Stimulated activated CD4-positive, alpha-beta T cell treated with anti-CD3 and anti-CD28 coated beads, Interleukin-1b, Interleukin-23, amount 100 ng/mL, for 48 hours (primary cell): Measurements from ENCODE around the gene ATAD3B.
"Not testable (repeated sequence)": the region's sequence is repeated elsewhere in the genome, so short reads cannot be mapped to it uniquely, and the experiment has no call there.

Experiments
- DNase-seq: peaks from one replicate; pipeline ENCODE4 v3.0.0-alpha.2; 2020

Gene ATAD3B

DNA sequence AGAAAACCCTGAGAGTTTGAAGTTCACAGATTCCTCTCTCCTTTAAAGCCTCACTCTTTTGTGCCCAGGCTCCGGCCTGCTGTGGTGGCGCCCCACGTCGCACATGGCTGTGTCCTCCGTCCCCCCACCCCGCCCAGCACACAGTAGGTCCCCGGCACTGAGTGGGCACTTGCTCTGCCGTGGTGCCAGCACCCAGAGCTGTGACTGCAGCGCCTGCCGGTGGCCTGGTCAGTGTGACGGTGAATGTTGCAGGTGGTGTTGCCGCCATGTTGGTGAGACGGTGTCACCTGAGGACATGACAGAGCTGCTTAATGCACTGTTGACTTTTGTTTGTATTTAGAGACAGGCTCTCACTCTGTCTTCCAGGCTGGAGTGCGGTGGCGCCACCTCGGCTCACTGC lies 18.7 kb upstream of the ATAD3B start:
- DNase-seq, result no peak

DNA sequence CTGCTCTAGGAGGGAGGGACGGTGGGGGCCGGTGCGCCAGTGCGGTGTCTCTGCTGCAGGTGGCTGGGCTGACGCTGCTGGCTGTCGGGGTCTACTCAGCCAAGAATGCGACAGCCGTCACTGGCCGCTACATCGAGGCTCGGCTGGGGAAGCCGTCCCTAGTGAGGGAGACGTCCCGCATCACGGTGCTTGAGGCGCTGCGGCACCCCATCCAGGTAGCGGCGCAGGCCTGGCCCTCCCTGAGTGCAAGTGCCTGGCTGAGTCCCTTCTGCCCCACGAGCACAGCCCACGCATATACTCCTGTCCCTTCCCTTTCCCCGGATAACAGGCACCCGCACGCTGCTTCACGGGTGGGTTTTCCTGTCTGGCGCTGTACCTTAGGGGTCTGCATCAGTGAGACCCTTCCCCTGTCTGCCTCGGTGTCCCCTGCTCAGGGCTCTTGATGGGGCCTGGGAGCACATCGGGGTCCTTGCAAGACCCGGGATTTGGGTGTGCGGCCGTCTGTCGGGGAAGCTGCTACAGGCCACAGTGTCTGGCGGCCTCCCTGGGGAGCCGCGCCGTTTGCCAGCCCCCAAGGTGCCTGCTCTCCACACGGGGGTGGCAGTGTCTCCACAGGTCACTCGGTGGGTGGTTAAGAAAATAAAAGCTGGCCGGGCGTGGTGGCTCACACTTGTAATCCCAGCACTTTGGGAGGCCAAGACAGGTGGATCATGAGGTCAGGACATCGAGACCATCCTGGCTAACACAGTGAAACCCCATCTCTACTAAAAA lies 17.1 kb upstream of the ATAD3B start:
- DNase-seq, result not testable (repeated sequence)

DNA sequence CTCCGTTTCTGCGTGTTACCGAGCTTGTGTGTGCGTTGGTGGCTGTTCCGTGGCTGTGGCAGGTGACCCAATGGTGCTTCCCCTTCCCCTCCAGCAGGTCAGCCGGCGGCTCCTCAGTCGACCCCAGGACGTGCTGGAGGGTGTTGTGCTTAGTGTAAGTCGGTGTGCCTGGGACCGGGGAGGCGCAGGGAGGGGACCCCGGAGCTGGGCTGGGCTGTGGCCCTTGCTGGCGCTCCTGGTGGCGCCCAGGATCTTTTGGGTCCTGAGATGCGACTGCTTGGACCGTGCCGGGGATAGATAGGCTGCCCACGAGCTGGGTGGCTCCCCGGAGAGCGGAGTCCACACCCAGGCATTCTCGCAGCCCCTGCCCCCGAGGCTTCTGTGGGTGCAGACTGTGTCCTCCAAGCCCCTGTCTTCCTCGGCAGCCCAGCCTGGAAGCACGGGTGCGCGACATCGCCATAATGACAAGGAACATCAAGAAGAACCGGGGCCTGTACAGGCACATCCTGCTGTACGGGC lies 16.1 kb upstream of the ATAD3B start:
- DNase-seq, result no peak

DNA sequence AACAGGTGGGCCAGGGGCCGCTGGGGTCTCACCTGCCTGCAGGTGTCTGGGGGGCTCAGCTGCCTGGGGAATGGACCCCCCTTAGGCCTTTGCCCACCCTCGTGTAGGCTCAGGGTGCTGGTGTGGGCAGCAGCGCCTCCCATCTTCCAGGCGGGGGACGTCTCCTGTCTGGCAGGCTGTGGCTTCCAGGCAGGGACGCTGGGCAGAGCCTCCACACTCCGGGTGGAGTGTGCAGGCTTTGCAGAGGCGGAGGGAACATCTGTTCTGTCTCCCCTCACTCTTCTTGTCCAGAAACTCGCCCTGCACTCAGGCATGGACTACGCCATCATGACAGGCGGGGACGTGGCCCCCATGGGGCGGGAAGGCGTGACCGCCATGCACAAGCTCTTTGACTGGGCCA lies 15.6 kb upstream of the ATAD3B start:
- DNase-seq, result not testable (repeated sequence)

DNA sequence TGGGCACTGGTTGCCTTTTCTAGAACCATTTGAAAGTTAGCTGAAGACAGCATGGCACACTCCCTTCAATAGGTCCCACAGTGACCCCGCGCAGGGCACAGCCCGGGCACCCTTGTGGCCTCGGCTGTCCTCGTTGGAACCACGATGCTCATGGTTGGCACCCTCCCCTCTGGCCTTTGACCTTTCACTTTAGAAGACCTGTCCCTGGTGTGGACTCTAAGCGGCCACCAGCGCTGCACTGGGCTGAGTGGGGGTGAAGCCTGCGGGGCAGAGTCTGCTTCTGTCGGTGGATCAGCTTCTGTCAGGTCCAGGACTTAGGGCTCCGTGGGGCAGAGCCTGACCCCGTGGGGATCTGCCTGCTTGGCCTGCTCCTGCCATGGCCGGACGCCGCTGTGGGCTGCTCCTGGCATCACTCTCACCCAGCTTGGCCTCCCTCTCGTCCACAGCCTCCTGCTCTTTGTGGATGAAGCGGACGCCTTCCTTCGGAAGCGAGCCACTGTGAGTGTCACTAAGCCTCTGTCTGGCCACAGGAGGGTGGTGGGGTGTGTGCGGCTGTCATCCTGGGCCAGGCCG lies 14.8 kb upstream of the ATAD3B start:
- DNase-seq, result not testable (repeated sequence)

DNA sequence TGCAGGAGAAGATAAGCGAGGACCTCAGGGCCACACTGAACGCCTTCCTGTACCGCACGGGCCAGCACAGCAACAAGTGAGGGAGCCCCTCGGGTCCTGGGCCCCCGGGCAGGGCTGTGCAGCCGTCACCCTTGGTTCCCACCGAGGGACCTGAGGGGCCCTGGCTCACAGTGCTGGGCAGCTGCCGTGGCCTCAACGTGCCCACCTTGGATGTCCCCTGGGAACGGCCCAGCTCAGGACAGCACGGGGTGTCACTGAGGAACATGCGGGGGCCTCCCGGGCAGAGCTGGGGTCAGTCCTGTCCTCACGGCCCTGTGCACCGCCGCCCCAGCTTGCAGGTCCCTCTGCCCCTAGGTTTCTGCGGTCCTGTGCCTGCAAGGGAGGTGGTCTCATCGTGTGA lies 12.4 kb upstream of the ATAD3B start:
- not testable (repeated sequence) for DNase-seq

DNA sequence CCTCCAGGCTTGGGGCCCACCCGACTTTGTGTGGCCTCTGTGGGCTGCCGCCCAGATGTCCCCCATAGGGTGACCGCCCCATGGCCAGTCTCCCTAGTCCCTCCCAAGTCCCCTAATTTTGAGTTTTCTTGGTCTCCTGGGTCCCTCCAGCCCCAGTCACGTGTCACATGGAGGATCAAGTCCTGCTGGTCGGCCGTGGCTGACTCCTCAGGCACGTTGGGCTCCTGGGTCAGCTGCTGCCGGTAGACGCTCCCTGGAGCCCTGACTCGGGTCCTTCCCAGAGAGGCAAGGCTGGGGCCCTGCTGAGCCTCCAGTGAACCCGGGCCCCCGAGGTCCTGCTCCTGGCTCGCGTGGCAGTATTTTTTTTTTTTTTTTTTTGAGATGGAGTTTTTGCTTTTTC lies 11.9 kb upstream of the ATAD3B start:
- DNase-seq, result not testable (repeated sequence)

DNA sequence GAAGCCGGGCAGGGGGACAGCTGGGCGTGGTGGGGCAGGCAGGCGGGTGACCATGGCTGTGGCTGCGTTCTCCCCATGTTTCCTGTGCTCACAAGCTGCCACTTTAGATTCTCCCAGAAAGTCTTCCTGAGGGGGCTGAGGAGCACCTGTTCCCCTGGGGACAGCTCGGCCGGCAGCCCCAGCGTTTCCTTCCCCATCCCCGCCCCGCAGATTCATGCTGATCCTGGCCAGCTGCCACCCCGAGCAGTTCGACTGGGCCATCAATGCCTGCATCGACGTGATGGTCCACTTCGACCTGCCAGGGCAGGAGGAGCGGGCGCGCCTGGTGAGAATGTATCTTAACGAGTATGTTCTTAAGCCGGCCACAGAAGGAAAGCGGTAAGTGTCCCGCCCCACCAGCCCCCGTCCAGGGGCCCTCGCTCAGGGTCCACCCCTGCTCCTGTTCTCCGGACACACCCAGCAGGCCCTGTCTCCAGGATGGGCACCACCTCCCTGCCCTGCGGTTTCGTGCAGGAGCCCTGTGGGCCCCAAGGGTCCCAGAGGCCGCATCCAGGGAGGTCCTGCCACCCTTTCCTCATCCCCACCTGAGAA lies 10.9 kb upstream of the ATAD3B start:
- DNase-seq, result no peak

DNA sequence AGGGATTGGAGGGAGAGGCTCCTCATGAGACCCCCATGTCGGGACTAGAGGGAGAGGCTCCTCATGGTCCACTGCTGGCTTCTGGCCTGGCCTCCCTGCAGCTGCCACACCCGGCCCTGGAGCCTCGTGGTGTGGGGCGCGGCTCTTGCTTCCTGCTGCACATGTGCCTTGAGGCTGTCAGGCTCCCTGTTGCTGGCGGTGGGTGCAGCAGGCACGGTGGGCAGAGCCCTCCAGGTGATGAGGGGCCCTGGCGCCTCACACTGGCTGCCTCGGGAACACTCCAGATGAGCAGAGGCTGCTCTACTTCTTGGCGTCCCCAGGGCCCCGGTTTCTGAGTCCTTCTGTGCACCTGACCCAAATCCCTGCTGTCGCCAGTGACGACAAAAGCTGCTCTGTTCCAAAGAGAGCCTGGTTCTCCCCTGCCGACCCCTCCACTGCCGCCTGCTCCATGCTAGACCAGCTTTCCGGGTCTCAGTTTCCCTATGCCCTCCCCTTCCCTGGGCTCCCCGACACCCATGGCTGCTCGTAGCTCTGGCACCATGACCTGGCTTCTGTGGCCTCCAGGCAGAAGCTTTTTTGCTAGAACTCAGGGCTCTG lies 9.7 kb upstream of the ATAD3B start:
- no peak for DNase-seq

DNA sequence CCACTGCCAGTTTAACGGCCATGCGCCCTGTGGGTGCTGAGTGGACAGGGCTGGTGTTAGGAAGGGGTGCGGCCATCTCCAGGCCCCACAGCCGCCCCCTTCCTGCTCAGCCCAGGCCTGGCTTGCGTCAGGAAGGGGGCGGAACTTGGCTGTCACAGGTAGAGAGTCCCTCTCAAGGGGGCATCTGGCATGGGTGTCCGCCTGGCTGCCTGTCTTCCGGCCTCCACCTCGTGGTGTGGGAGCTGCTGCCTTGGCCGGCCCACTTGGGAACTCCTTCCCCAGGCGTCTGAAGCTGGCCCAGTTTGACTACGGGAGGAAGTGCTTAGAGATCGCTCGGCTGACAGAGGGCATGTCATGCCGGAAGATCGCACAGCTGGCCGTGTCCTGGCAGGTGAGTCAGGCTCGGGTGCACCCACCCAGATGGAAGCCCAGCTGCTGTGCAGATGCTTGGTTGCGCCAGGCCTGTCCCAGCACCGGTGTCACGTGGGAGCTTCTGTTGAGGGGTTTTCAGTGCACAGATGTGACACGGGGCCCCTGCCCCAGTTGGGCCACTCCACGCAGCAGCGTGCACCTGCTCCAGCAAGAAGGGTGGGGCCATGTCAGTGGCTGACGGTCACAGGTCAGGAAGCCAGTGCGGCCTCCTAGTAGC lies 9.1 kb upstream of the ATAD3B start:
- DNase-seq, result no peak

DNA sequence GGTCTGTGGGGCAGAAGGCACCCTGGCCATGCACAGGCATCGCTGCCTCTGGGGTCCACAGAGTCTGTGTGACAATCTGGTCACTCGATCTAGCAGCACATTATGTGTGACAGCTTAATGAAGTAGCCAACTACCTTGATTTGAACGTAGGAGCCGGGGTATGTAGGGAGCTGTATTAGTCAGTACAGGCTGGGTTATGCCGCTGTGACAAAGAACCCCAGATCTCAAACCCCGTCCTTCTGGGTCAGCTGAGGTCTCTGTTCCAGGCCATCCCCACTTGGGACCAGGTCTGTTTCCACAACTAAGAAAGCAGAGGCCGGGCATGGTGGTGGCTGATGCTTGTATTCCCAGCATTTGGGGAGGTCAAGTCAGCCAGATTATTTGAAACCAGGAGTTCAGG lies 8.3 kb upstream of the ATAD3B start:
- DNase-seq, result no peak

DNA sequence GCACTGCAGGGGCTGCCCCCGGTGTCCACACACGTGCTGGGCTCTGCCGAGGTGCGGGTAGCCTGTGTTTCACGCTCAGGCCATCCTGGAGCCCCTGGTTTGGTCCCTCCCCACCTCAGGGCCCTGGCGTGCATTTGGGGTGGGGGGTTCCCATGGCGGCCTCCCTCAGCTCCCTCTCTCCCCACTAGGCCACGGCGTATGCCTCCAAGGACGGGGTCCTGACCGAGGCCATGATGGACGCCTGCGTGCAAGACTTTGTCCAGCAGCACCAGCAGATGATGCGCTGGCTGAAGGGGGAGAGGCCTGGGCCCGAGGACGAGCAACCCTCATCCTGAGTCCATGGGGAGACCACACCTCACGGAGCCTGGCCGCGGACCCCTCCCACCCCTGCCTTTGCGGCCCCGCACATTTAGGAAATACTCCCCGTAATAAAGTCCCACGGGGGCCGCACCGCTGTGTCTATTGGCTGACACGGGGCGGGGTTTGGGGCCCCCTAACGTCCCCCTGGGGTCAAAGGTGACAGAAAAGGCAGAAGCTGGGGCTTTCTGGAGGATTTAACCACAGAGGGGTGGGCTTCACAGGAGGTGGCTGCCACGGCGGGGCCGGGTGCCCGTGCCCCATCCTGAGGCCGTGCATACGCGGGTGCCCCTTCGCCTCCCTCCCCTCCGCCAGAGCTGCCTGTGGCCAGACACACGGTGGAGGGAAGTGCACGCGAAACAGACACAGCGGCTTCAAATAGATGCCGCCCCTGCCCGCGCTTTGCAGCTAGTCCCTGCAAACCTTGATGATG lies 3.2 kb upstream of the ATAD3B start:
- not testable (repeated sequence) for DNase-seq

DNA sequence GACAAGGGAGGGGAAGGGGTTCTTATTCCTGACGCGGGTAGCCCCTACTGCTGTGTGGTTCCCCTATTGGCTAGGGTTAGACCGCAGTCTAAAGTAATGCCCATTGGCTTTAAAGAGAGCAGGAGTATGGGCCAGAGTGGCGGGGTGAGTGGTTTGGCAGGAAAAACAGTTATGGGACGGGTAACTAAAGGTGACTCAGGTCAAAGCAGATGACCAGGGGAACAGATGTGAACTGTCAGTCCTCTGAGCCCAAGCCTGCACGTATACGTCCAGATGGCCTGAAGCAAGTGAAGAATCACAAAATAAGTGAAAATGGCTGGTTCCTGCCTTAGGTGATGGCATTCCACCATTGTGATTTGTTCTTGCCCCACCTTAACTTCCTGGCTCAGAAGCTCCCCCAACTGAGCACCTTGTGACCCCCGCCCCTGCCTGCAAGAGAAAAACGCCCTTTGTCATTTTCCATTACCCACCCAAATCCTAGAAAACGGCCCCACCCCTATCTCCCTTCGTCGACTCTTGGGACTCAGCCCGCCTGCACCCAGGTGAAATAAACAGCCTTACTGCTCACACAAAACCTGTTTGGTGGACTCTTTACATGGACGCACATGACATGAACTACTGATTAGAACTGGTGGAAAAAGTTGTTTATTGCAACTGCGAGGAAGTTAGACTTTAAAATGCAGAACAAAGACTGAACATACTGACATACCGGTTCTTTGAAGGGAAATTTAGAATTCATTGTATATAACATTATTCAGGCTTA lies 758 bp upstream of the ATAD3B start:
- no peak for DNase-seq

DNA sequence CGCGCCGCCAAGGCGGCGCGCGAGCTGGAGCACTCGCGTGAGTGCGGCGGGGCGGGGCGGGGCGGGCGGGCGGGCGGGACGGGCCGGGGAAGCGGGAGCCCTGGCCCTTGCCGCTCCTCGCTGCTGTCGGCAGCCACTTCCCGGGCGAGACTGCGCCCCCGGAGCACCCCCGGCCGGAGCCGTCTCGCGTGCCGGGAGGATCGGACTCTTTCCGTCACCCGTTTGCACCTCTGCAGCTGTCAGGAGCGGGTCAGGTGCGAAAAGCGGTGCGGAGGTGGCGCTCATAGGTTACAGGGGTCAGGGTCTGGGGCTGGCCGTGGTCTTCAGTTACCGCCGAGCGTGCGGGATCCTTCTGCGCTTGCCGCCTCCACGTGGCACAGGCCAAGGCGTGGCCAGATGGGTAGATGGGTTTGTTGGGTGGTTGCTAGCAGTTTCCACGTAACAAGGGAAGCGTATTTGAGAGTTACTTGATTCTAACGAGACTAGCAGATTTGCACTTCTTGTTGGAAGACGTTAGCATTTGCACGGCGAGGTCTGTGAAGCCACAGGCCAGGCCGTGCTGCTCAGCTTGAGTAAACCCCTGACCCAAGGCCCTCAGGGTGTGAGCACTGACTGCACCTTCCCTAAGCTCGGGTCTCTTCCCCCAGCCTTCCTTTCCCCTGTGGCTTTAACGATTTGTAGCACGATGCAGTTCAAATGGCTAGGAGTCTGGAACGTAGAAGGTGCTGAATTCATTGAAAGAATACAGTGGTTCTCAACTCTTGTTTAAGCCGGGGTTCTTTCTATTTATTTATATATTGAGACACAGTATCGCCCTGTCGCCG lies 700 bp downstream of the ATAD3B start:
- not testable (repeated sequence) for DNase-seq

DNA sequence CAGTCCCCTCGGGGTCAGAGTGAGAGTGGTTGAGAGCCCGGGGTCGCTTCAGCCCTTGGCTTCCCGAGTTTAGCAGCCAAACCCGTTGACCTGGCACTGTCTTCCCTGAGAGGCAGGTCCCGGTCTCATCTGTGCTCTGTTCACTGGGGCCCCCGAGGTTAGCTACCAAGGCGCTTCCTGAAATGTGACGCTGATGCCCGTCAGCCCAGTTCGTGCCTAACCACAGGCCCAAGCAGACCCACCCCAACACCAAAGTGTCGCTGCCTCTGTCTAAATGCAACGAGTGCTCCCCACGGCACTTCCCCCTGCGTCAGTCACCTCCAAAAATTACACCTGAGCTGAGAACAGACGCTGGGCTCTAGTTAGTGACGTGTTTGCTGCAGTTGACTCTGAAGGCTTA lies 4.4 kb downstream of the ATAD3B start:
- not testable (repeated sequence) for DNase-seq

DNA sequence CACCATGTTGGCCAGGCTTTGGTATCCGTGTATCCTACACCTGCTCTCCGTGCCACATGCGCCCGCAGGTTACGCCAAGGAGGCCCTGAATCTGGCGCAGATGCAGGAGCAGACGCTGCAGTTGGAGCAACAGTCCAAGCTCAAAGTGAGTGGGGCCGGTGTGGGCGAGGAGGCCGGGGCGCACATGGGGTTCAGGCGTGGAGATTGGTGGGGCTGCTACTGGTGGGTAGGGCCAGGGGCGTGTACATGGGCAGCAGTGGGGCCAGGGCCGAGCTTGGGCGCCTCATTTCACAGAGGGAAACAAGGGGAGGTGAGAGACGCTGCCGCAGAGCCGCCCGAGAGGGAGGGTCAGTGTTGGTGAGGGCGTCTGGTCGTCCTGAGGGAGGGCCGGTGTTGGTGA lies 5.6 kb downstream of the ATAD3B start:
- DNase-seq, result no peak

DNA sequence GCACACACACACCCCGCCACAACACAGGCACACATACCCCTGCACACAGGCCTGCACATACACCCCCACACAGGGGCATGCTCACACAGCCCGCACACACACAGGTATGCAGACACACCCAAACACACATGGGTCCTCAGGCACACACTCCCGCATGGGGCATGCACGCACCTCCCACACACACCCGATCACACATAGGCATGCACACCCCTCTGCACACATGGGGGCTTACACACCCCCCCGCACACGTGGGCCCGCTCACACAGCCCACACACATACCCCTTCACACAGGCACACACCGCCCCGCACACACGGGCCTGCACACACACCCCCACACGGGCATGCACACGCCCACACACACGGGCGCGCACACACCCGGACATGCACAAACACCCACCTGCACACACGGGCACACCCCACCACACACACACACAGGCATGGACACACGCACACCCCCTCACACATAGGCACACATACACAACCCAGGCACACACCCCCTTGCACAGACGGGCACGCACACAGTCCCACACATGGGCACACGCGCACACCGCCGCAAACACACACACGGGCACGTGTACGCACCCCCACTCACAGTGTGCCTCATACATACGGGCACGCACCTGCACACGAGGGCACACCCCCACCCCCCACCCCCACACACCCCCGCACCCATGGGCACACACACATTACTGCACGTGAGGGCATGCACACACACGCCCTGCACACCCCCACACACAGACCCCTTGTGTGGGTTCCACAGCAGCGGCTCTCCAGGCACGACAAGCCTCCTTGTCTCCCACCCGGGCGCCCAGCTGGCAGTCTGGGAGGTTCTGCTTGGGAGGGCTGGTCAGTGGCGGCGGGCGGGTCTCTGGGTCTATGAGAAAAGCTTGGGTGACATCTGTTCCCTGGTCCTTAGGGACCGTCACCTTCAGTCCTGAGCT lies 8.3 kb downstream of the ATAD3B start:
- no peak for DNase-seq

DNA sequence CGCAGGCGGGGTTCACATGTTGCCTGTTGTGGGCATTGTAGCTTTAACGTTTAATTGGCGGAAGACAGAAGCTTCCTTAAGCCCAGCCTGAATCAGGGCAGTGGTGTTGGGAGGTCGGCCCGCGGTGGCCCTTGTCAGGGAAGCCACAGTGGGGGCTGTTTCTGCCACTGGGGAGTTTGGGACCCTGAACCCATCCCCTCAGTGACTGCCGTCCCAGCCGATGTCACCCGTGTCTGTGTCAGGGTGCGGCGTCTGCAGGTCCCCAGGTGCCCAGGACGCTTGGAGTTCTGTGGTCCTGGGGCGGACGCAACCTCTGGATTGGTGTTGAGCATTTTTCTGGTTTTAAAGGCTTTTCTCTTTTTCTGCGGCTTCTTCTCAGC lies 8.9 kb downstream of the ATAD3B start:
- not testable (repeated sequence) for DNase-seq

DNA sequence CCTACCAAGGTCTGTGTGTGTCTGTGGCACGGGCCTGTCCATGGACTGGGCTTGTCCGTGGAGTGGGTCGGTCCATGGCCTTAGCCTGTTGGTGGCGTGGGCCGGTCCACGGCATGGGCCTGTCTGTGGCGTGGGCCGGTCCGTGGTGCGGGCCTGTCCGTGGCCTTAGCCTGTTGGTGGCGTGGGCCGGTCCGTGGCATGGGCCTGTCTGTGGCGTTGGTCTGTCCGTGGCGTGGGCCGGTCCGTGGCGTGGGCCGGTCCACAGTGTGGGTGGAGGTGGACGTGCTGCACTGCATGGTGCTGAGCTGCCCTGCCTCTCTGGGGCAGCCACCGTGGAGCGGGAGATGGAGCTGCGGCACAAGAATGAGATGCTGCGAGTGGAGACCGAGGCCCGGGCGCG lies 10.2 kb downstream of the ATAD3B start:
- DNase-seq, result not testable (repeated sequence)

DNA sequence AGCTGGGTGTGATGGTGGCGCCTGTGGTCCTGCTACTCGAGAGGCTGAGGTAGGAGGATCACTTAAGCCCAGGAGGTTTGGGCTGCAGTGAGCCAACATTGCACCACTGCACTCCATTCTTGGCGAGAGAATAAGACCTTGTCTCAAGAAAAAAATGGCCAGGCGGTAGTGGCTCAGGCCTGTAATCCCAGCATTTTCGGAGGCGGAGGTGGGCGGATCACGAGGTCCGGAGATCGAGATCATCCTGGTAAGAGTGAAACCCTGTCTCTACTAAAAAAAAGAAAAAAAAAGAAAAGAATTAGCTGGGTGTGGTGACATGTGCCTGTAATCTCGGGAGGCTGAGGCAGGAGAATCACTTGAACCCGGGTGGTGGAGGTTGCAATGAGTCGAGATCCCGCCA lies 11.3 kb downstream of the ATAD3B start:
- DNase-seq, result no peak
